ENCODE results near the gene MYO18A.

DNA sequence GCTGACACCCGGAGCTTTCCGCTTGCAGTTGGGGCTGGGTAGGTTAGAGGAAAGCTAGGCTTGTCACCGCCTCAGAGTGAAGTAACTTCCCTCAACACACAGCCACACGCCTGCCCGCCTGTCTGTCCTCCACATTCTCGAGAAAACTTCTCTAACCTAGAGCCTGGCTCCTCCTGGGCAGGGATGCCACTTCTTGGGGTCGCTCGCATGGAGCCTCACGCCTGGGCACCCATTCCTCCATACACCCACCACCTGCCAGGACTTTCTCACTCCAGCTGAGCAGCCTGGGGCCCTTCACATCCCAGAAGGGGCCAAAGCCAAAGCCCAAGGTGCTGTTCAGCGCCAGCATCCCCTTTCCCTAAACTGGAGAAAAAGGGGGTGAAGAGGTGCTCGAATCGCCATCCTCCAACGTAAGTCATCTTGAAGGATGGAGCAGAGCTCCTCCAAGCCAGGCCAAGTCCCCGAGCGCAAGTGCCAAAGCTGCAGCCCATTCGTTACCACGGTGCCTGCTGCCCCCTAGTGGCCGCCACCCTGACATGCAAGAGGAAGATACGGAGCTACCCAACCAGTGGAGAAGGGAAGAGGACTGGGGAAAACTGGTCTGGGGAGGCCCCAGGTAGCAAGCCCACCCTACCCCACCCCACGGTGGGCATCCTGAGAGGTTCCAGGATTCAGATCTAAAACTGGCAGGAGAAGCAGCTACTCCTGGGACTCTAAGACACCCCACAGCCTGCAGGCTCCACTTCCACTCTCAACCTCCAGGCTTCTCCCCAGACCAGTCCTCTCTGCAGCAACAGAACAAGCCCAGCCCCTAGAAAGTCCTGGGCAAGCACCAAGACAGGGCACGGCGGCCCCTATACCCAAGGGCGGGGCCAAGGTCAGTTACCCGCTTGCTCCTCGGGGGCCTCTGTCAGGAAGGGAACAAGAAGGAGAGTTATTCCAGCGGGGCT is 63.1 kb downstream of the MYO18A start:
- TF ChIP-seq POLR2A (IDR thresholded peaks at IDR 0.05), result no peak
- TF ChIP-seq, protein P1, sequence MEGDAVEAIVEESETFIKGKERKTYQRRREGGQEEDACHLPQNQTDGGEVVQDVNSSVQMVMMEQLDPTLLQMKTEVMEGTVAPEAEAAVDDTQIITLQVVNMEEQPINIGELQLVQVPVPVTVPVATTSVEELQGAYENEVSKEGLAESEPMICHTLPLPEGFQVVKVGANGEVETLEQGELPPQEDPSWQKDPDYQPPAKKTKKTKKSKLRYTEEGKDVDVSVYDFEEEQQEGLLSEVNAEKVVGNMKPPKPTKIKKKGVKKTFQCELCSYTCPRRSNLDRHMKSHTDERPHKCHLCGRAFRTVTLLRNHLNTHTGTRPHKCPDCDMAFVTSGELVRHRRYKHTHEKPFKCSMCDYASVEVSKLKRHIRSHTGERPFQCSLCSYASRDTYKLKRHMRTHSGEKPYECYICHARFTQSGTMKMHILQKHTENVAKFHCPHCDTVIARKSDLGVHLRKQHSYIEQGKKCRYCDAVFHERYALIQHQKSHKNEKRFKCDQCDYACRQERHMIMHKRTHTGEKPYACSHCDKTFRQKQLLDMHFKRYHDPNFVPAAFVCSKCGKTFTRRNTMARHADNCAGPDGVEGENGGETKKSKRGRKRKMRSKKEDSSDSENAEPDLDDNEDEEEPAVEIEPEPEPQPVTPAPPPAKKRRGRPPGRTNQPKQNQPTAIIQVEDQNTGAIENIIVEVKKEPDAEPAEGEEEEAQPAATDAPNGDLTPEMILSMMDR (IDR thresholded peaks at IDR 0.05), result peak; percentile 85 to 94 (median 91)

Data from tibial nerve (tissue), 3 donors.